Muscle layer of colon (tissue), 2 donors: ENCODE measurements around the gene PC.

Source experiments
- H3K27ac ChIP-seq: one replicate; pipeline ENCODE4 v1.7.0; 2013; ENCODE audit warnings: low read depth, mild to moderate bottlenecking, low read length, moderate library complexity
- H3K27me3 ChIP-seq, 2 donors: one replicate each; pipeline ENCODE4 v1.7.0; 2013; ENCODE audit warnings: low read length in 2 of 2, mild to moderate bottlenecking in 2 of 2; ENCODE audit not compliant: insufficient read depth in 2 of 2, control insufficient read depth in 1 of 2
- H3K36me3 ChIP-seq: one replicate; pipeline ENCODE4 v1.7.0; 2013; ENCODE audit warnings: mild to moderate bottlenecking, low read length; ENCODE audit not compliant: insufficient read depth
- H3K4me1 ChIP-seq: one replicate; pipeline ENCODE4 v1.7.0; 2013; ENCODE audit warnings: mild to moderate bottlenecking, low read length; ENCODE audit not compliant: insufficient read depth
- H3K4me3 ChIP-seq, 2 donors: one replicate each; pipeline ENCODE4 v1.7.0; 2013; ENCODE audit warnings: low read length in 2 of 2, low read depth in 1 of 2, mild to moderate bottlenecking in 1 of 2, moderate library complexity in 1 of 2
- H3K9ac ChIP-seq: one replicate; pipeline ENCODE4 v1.7.0; 2013; ENCODE audit warnings: low read length
- H3K9me3 ChIP-seq: one replicate; pipeline ENCODE4 v1.7.0; 2013; ENCODE audit warnings: mild to moderate bottlenecking, low read length
- donor health status: abdominal sarcoma.
- donor health status: Adenocarcinoma of cecum.

PC gene

DNA sequence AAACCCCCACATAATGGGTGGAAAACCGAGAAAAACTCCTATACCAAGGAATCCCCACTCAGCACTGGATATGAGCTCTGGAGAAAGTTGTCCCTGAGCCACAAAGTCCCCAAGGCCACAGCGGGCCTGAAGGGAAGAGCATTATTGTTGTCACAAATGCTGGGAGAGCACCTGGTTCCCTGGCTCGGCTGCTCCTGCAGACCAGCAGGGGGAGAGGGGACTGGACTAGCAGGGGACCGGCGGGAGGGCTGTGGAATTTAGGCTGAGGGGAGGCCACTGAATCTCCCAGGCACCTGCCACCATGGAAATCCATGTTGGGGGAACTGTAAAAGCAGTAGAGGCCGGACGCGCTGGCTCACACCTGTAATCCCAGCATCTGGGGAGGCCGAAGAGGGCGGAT, 7.0 kb downstream of the PC start:
- H3K27me3 ChIP-seq, result no peaks in the 10 kb centered on the region
- H3K36me3 ChIP-seq, result no peaks in the 10 kb centered on the region
- no peaks in the 10 kb centered on the region for H3K9me3 ChIP-seq
- H3K4me1 ChIP-seq, result no peaks in the 10 kb centered on the region
- no peak overlapping the region for H3K9ac ChIP-seq
- H3K27ac ChIP-seq, result no peak overlapping the region
- no peak overlapping the region for H3K4me3 ChIP-seq

GRCh38 chr11:66950112-66950535, 8.1 kb downstream of the PC start:
- Histone ChIP-seq H3K4me3 (no peak overlapping the region), H3K9me3 (no peaks in the 10 kb centered on the region), H3K4me1 (no peaks in the 10 kb centered on the region), H3K9ac (no peak overlapping the region), H3K36me3 (no peaks in the 10 kb centered on the region), H3K27ac (no peak overlapping the region), H3K27me3 (no peaks in the 10 kb centered on the region)

GRCh38 chr11:66938582-66939135, 19.5 kb downstream of the PC start:
- Histone ChIP-seq H3K36me3 (no peaks in the 10 kb centered on the region), H3K27me3 (no peaks in the 10 kb centered on the region), H3K27ac (no peak overlapping the region), H3K9me3 (no peaks in the 10 kb centered on the region), H3K4me1 (no peaks in the 10 kb centered on the region), H3K4me3 (no peak overlapping the region), H3K9ac (no peak overlapping the region)

DNA sequence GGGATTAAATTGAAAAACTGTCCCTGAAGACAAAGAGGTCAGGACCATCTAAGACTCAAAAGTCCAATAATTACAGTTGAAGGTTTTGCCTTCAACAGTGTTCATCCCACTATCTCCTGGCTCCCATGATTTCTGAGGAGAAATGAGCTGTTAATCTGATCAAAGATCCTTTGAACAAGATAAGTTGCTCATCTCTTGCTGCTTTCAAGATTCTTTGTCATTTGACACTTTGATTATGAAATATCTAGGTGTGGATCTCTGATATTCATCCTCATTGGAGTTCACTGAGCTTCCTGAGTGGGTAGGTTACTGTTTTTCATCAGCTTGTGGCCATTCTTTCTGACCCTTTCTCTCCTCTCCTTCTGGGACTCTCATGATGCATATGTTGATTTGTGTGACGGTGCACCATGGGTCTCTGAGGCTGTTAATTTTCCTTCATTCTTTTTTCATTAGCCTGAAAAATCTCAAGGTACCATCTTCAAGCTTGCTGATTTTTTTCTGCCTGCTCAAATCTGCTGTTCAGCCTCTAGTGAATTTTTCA, 20.9 kb downstream of the PC start:
- H3K4me3 ChIP-seq, result no peak overlapping the region
- no peaks in the 10 kb centered on the region for H3K27me3 ChIP-seq
- H3K9ac ChIP-seq, result no peak overlapping the region
- H3K4me1 ChIP-seq, result no peaks in the 10 kb centered on the region
- H3K9me3 ChIP-seq, result no peaks in the 10 kb centered on the region
- no peaks in the 10 kb centered on the region for H3K36me3 ChIP-seq
- H3K27ac ChIP-seq, result no peak overlapping the region

GRCh38 chr11:66936311-66936711, 21.9 kb downstream of the PC start:
- Histone ChIP-seq H3K27me3 (no peaks in the 10 kb centered on the region), H3K4me3 (no peak overlapping the region), H3K36me3 (no peaks in the 10 kb centered on the region), H3K4me1 (no peaks in the 10 kb centered on the region), H3K27ac (no peak overlapping the region), H3K9me3 (no peaks in the 10 kb centered on the region), H3K9ac (no peak overlapping the region)

GRCh38 chr11:66934950-66935779, 23.0 kb downstream of the PC start:
- no peak overlapping the region for H3K27ac ChIP-seq
- no peaks in the 10 kb centered on the region for H3K9me3 ChIP-seq
- H3K36me3 ChIP-seq, result no peaks in the 10 kb centered on the region
- no peak overlapping the region for H3K4me3 ChIP-seq
- no peak overlapping the region for H3K9ac ChIP-seq
- no peaks in the 10 kb centered on the region for H3K27me3 ChIP-seq
- no peaks in the 10 kb centered on the region for H3K4me1 ChIP-seq

DNA sequence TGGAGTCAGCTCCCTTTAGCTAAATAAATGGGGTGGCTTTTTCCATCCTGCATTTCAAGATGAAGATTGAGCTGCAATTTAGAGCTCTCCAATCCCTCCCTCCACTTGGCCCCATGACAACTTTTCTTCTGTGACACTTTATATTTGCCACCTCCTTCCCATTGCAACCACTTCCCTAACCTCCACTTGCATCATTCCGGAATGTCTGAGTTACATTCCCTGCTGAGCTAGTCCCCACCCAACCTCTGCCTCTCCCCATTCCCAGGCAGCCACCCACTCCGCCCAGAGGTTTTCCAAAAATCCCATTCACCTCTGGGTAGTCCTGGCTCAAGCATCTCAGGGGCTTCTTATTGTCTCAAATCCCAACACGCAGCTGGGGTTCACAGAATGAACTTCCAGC, 24.7 kb downstream of the PC start:
- Histone ChIP-seq H3K36me3 (no peaks in the 10 kb centered on the region), H3K9me3 (no peaks in the 10 kb centered on the region), H3K27me3 (no peaks in the 10 kb centered on the region), H3K4me1 (no peaks in the 10 kb centered on the region), H3K4me3 (no peak overlapping the region), H3K9ac (no peak overlapping the region), H3K27ac (no peak overlapping the region)

DNA sequence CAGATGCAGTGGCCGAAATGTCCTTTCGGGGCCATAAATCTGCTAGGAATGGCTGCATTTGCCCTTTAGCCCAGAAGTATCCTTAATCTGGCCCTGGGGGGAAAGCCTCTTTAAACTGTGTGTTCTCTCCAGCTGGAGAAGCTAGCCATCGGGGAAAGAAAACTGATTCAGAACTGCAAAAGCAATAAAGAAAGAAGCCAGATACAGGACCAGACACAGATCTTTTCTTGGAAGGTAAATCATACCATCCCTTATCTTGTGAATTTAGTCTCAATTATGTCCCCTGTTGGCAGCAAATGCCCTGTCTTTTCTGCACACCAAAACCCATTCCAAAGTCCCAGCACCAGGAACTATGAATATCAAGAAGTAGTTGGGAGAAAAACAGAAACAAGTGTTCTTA, 25.6 kb downstream of the PC start:
- H3K4me3 ChIP-seq, result no peak overlapping the region
- H3K36me3 ChIP-seq, result no peaks in the 10 kb centered on the region
- no peaks in the 10 kb centered on the region for H3K27me3 ChIP-seq
- H3K9ac ChIP-seq, result no peak overlapping the region
- H3K27ac ChIP-seq, result no peak overlapping the region
- no peaks in the 10 kb centered on the region for H3K4me1 ChIP-seq
- no peaks in the 10 kb centered on the region for H3K9me3 ChIP-seq

- no peaks in the 10 kb centered on the region for H3K4me1 ChIP-seq
- no peaks in the 10 kb centered on the region for H3K36me3 ChIP-seq
- H3K27ac ChIP-seq, result no peak overlapping the region
- H3K9ac ChIP-seq, result no peak overlapping the region
- H3K27me3 ChIP-seq, result no peaks in the 10 kb centered on the region
- H3K9me3 ChIP-seq, result no peaks in the 10 kb centered on the region
- no peak overlapping the region for H3K4me3 ChIP-seq
These were observed 28.4 kb downstream of the PC start for GRCh38 chr11:66929753-66930152.

GRCh38 chr11:66924272-66924671, 33.9 kb downstream of the PC start:
- Histone ChIP-seq H3K36me3 (no peaks in the 10 kb centered on the region), H3K4me1 (no peaks in the 10 kb centered on the region), H3K27me3 (no peaks in the 10 kb centered on the region)

DNA sequence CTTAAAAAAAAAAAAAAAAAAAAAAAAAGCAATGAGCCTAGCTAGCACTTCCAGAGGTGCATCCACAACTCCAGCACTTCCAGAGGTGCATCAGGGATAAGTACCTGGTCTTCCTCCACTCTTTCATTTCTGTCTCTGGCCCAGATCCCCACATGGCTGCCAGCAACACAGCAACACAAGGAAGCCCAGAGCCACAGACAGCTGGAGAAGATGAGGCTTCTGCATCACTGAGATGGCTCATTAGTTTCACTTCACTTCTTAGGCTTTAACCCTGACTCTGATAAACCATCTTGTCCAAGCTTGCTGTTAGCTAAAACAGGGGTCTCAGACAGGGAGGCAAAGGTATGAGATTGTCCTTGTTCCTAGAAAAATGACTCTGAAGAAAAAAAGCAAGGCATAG, 35.6 kb downstream of the PC start:
- Histone ChIP-seq H3K36me3 (no peaks in the 10 kb centered on the region), H3K4me3 (no peak overlapping the region), H3K27ac (no peak overlapping the region)

More at GRCh38 chr11:66924272-66924671, 33.9 kb downstream of the PC start:
- Histone ChIP-seq H3K4me3 (no peak overlapping the region), H3K9ac (no peak overlapping the region), H3K9me3 (no peaks in the 10 kb centered on the region), H3K27ac (no peak overlapping the region)

More for the DNA sequence above, 35.6 kb downstream of the PC start:
- Histone ChIP-seq H3K9ac (no peak overlapping the region), H3K9me3 (no peaks in the 10 kb centered on the region), H3K27me3 (no peaks in the 10 kb centered on the region), H3K4me1 (no peaks in the 10 kb centered on the region)
